IMR-90 (cell line): ENCODE data around the gene FAM174B. TPM values are rescaled to one million over a fixed set of nuclear protein-coding genes. Genes with fewer than 3 reads are reported as not detected.

Source experiments
- ATAC-seq: fragments of 200-7000 bp; cut with Tn5 transposase; 2 replicates; pipeline ENCODE4 v1.9.1; 2020; ENCODE audit warnings: low read depth, mild to moderate bottlenecking, moderate library complexity
- BruUV-seq: library from RNA; stranded (reverse); fragments of 400-500 nt; replicated peaks from 2 replicates; lab custom pipeline; 2021; lab: Mats Ljungman, UMichigan
- CTCF ChIA-PET: fragments of 300-600 bp; formaldehyde crosslinking; extraction: SDS; loops from one replicate; lab custom pipeline; 2021; ENCODE audit warnings: antibody characterized with exemption; lab: Yijun Ruan, JAX
- POLR2A ChIA-PET: fragments of 300-600 bp; sonication (Branson Sonifier 250); formaldehyde crosslinking; loops from one replicate; lab custom pipeline; 2022; ENCODE audit warnings: antibody characterized with exemption; ENCODE audit not compliant: unreplicated experiment; lab: Charles Lee
- DNase-seq: peaks from one replicate; pipeline ENCODE4 v3.0.0; 2013
- H2AFZ ChIP-seq: replicated peaks from 2 replicates; pipeline ENCODE3; 2013; ENCODE audit warnings: low read length, mild to moderate bottlenecking; ENCODE audit not compliant: poor library complexity
- H2AK5ac ChIP-seq: 2 replicates; pipeline ENCODE4 v1.6.1; 2013; ENCODE audit warnings: low read depth, low read length, inconsistent platforms
- H2AK9ac ChIP-seq: replicated peaks from 2 replicates; pipeline ENCODE3; 2013; ENCODE audit warnings: mild to moderate bottlenecking, low read depth, low read length, moderate library complexity; ENCODE audit not compliant: poor library complexity
- H2BK120ac ChIP-seq: 2 replicates; pipeline ENCODE4 v1.6.1; 2013; ENCODE audit warnings: low read depth, low read length, inconsistent platforms
- H2BK15ac ChIP-seq: 3 replicates; pipeline ENCODE4 v1.6.1; 2013; ENCODE audit warnings: low read depth, low read length, inconsistent platforms
- H2BK20ac ChIP-seq: 2 replicates; pipeline ENCODE4 v1.6.1; 2013; ENCODE audit warnings: low read depth, mild to moderate bottlenecking, inconsistent platforms, low read length, moderate library complexity
- H2BK5ac ChIP-seq: 2 replicates; pipeline ENCODE4 v1.6.1; 2013; ENCODE audit warnings: mild to moderate bottlenecking, low read depth, low read length, inconsistent platforms; ENCODE audit not compliant: poor library complexity, severe bottlenecking
- H3K14ac ChIP-seq: replicated peaks from 2 replicates; pipeline ENCODE4 v1.6.1; 2013; ENCODE audit warnings: low read depth, low read length, inconsistent platforms
- H3K18ac ChIP-seq: 2 replicates; pipeline ENCODE4 v1.6.1; 2013; ENCODE audit warnings: low read depth, low read length, control low read depth
- H3K23ac ChIP-seq: 2 replicates; pipeline ENCODE4 v1.6.1; 2013; ENCODE audit warnings: low read depth, low read length, inconsistent platforms
- H3K27ac ChIP-seq: 2 replicates; pipeline ENCODE4 v1.5.1; 2013; ENCODE audit warnings: mild to moderate bottlenecking, control low read depth, low read length; ENCODE audit not compliant: insufficient read depth
- H3K27me3 ChIP-seq: 2 replicates; pipeline ENCODE4 v1.6.1; 2013; ENCODE audit warnings: low read length; ENCODE audit not compliant: control insufficient read depth, insufficient read depth
- H3K36me3 ChIP-seq: 2 replicates; pipeline ENCODE4 v1.6.1; 2013; ENCODE audit warnings: low read length, mixed read lengths; ENCODE audit not compliant: control insufficient read depth, insufficient read depth
- H3K4ac ChIP-seq: 2 replicates; pipeline ENCODE4 v1.6.1; 2013; ENCODE audit warnings: low read depth, low read length, inconsistent platforms
- H3K4me1 ChIP-seq: 2 replicates; pipeline ENCODE4 v1.6.1; 2013; ENCODE audit warnings: low read length, mixed read lengths; ENCODE audit not compliant: control insufficient read depth, insufficient read depth
- H3K4me2 ChIP-seq: 2 replicates; pipeline ENCODE4 v1.6.1; 2013; ENCODE audit warnings: low read depth, mild to moderate bottlenecking, control low read depth, low read length, moderate library complexity
- H3K4me3 ChIP-seq: 2 replicates; pipeline ENCODE4 v1.5.1; 2013; ENCODE audit warnings: low read depth, mild to moderate bottlenecking, control low read depth, low read length, moderate library complexity; ENCODE audit not compliant: insufficient read depth
- H3K56ac ChIP-seq: 2 replicates; pipeline ENCODE4 v1.6.1; 2013; ENCODE audit warnings: low read length, inconsistent platforms; ENCODE audit not compliant: insufficient read depth; ENCODE audit errors: extremely low read depth
- H3K79me1 ChIP-seq, 2 experiments: 2 replicates each; pipeline ENCODE4 v1.6.1; 2013; ENCODE audit warnings: low read length in 2 of 2, inconsistent platforms in 1 of 2, low read depth in 1 of 2
- H3K9ac ChIP-seq: 2 replicates; pipeline ENCODE4 v1.6.1; 2013; ENCODE audit warnings: low read depth, low read length, control low read depth
- H3K9me1 ChIP-seq: 2 replicates; pipeline ENCODE4 v1.6.1; 2013; ENCODE audit warnings: low read length, inconsistent platforms; ENCODE audit not compliant: insufficient read depth
- H3K9me3 ChIP-seq: 2 replicates; pipeline ENCODE4 v1.6.1; 2013; ENCODE audit warnings: low read length; ENCODE audit not compliant: control insufficient read depth, insufficient read depth
- H4K20me1 ChIP-seq: 2 replicates; pipeline ENCODE4 v1.6.1; 2013; ENCODE audit warnings: low read length, inconsistent platforms; ENCODE audit not compliant: insufficient read depth
- H4K5ac ChIP-seq: 2 replicates; pipeline ENCODE4 v1.6.1; 2013; ENCODE audit warnings: mild to moderate bottlenecking, low read depth, low read length, control low read depth
- H4K8ac ChIP-seq, 2 experiments: 2 replicates each; pipeline ENCODE4 v1.6.1; 2013; ENCODE audit warnings: low read depth in 2 of 2, low read length in 2 of 2, control low read depth in 1 of 2, inconsistent platforms in 1 of 2
- H4K91ac ChIP-seq: 2 replicates; pipeline ENCODE4 v1.6.1; 2013; ENCODE audit warnings: low read depth, low read length, inconsistent platforms; ENCODE audit not compliant: insufficient read depth
- BHLHE40 ChIP-seq: fragments of 150-350 bp; IDR thresholded peaks from 2 replicates; pipeline ENCODE4 v1.6.1; 2016; ENCODE audit warnings: mild to moderate bottlenecking, low read depth, low read length
- FOS ChIP-seq: fragments of 150-350 bp; IDR thresholded peaks from 2 replicates; pipeline ENCODE4 v1.6.1; 2016; ENCODE audit warnings: low read depth, low read length
- MAFK ChIP-seq: IDR thresholded peaks from 2 replicates; pipeline ENCODE4 v1.6.1; 2012; ENCODE audit warnings: low read depth, low read length, improper control_type of control experiment
- POLR2A ChIP-seq: IDR thresholded peaks from 2 replicates; pipeline ENCODE4 v1.6.1; 2012; ENCODE audit warnings: mild to moderate bottlenecking, low read depth, low read length
- RFX5 ChIP-seq: IDR thresholded peaks from 2 replicates; pipeline ENCODE4 v1.8.0; 2012; ENCODE audit warnings: low read depth, mild to moderate bottlenecking, low read length, moderate library complexity
- USF2 ChIP-seq: fragments of 150-350 bp; IDR thresholded peaks from 2 replicates; pipeline ENCODE4 v1.6.1; 2017; ENCODE audit warnings: mild to moderate bottlenecking, antibody characterized with exemption, low read length, low read depth
- WGBS, 2 experiments: methylation state at CpG; one replicate each; pipeline versions ENCODE4 v1.1.5 to v1.1.7; 2013; ENCODE audit warnings: missing lambda C conversion rate in 2 of 2; ENCODE audit not compliant: insufficient read length in 1 of 2; ENCODE audit errors: extremely low coverage in 2 of 2; 5-methylcytosine and 5-hydroxymethylcytosine counted together
- dilution Hi-C: fragments of 300-500 bp; cut with HindIII; formaldehyde crosslinking; loops from one replicate; pipeline ENCODE4 v1.14.3; 2018; ENCODE audit warnings: low sequenced_read_pairs; ENCODE audit not compliant: unreplicated experiment
- in situ Hi-C: fragments of 300-500 bp; cut with MboI; formaldehyde crosslinking; loops from 3 replicates; pipeline ENCODE4 v1.14.3; 2019; ENCODE audit warnings: low sequenced_read_pairs, inconsistent platforms, mixed read lengths
- intact Hi-C: fragments of 100-400 bp; cut with micrococcal nuclease; formaldehyde crosslinking; loops from 2 replicates; pipeline ENCODE4 v1.10.0; 2022
- polyA plus RNA-seq, 3 experiments: library from polyadenylated mRNA; depleted of rRNA; stranded (reverse); fragments of >200 nt; gene quantifications; 2 replicates each; pipeline ENCODE4 v1.2.3, GENCODE V29; 2012; ENCODE audit warnings: low replicate concordance in 1 of 3
- total RNA-seq: library from RNA; depleted of rRNA; stranded (reverse); fragments of >200 nt; gene quantifications from 2 replicates; pipeline ENCODE4 v1.2.3, GENCODE V29; 2012

FAM174B gene
- total and polyA plus RNA-seq, 2 of the 4 experiments (the other 2 are of a cell fraction) = 0.18 to 0.56 TPM

DNA sequence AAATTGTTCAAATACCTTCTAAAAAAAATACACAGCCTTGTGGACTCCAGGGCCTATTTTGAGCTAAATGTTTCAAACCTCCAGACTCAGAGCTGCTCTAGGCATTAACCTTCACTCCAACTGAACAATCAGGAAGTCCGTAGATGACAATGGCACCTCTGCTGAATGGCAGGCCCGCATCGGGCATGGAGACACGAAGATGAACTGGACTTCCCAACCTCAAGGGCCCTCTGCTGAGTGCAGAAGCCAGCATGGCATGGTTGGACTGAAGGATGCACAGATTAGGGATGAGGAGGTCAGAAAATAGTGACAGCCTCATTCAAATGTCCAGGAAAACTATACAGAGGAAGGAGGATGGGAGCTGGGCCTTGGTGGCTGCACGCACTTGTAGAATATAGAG is 2.2 kb downstream of the FAM174B start:
- ATAC-seq = no peak
- no peak overlapping the region for H2BK120ac ChIP-seq
- no peak overlapping the region for H2AK5ac ChIP-seq
- no peak for DNase-seq
- dilution Hi-C loops (no loop called here), intact Hi-C loops (no loop called here), in situ Hi-C loops (no loop called here)
- TF ChIP-seq RFX5 (no peak), BHLHE40 (no peak), MAFK (no peak), USF2 (no peak), POLR2A (no peak), FOS (no peak)
- no peak overlapping the region for H2AK9ac ChIP-seq
- no peak overlapping the region for H2BK15ac ChIP-seq
- H4K20me1 ChIP-seq = no peaks in the 10 kb centered on the region
- no peak overlapping the region for H3K18ac ChIP-seq
- H3K14ac ChIP-seq = no peak overlapping the region
- no peak overlapping the region for H3K4ac ChIP-seq
- no peak overlapping the region for H2BK5ac ChIP-seq
- no peak overlapping the region for H2AFZ ChIP-seq
- ChIA-PET CTCF (no interaction called here), POLR2A (no interaction called here)
- no peak overlapping the region for H4K5ac ChIP-seq
- H3K9ac ChIP-seq = no peak overlapping the region
- no TSS peak for BruUV-seq
- no peak overlapping the region for H4K8ac ChIP-seq
- H2BK20ac ChIP-seq = no peak overlapping the region
- H3K79me1 ChIP-seq = no peaks in the 10 kb centered on the region
- WGBS, 2 experiments = 67% methylated on average over 1 of the region's 5 CpGs; no CpG with 5 or more reads in 1 of the 2 experiments
- no peaks in the 10 kb centered on the region for H3K4me1 ChIP-seq
- H3K56ac ChIP-seq = no peak overlapping the region
- no peak overlapping the region for H3K4me3 ChIP-seq
- no peaks in the 10 kb centered on the region for H3K9me1 ChIP-seq
- H3K27ac ChIP-seq = no peak overlapping the region
- H4K91ac ChIP-seq = no peak overlapping the region
- no peaks in the 10 kb centered on the region for H3K9me3 ChIP-seq
- H3K27me3 ChIP-seq = peaks cover 26% of the 10 kb centered on the region
- H3K36me3 ChIP-seq = no peaks in the 10 kb centered on the region
- no peak overlapping the region for H3K23ac ChIP-seq
- H3K4me2 ChIP-seq = no peak overlapping the region
